IMR-90 (cell line): ENCODE measurements around the gene GABBR2. TPM values are rescaled to one million over a fixed set of nuclear protein-coding genes. Genes with fewer than 3 reads are reported as not detected.
A peak's percentile ranks its signal among the peaks of the same experiment; 100 is the strongest.

Experiments
- ATAC-seq: fragments of 200-7000 bp; cut with Tn5 transposase; 2 replicates; pipeline ENCODE4 v1.9.1; 2020; ENCODE audit warnings: low read depth, mild to moderate bottlenecking, moderate library complexity
- BruUV-seq: library from RNA; stranded (reverse); fragments of 400-500 nt; replicated peaks from 2 replicates; lab custom pipeline; 2021; lab: Mats Ljungman, UMichigan
- CTCF ChIA-PET: fragments of 300-600 bp; formaldehyde crosslinking; extraction: SDS; loops from one replicate; lab custom pipeline; 2021; ENCODE audit warnings: antibody characterized with exemption; lab: Yijun Ruan, JAX
- POLR2A ChIA-PET: fragments of 300-600 bp; sonication (Branson Sonifier 250); formaldehyde crosslinking; loops from one replicate; lab custom pipeline; 2022; ENCODE audit warnings: antibody characterized with exemption; ENCODE audit not compliant: unreplicated experiment; lab: Charles Lee
- DNase-seq: peaks from one replicate; pipeline ENCODE4 v3.0.0; 2013
- H2AFZ ChIP-seq: replicated peaks from 2 replicates; pipeline ENCODE3; 2013; ENCODE audit warnings: low read length, mild to moderate bottlenecking; ENCODE audit not compliant: poor library complexity
- H2AK5ac ChIP-seq: 2 replicates; pipeline ENCODE4 v1.6.1; 2013; ENCODE audit warnings: low read depth, low read length, inconsistent platforms
- H2AK9ac ChIP-seq: replicated peaks from 2 replicates; pipeline ENCODE3; 2013; ENCODE audit warnings: mild to moderate bottlenecking, low read depth, low read length, moderate library complexity; ENCODE audit not compliant: poor library complexity
- H2BK120ac ChIP-seq: 2 replicates; pipeline ENCODE4 v1.6.1; 2013; ENCODE audit warnings: low read depth, low read length, inconsistent platforms
- H2BK15ac ChIP-seq: 3 replicates; pipeline ENCODE4 v1.6.1; 2013; ENCODE audit warnings: low read depth, low read length, inconsistent platforms
- H2BK20ac ChIP-seq: 2 replicates; pipeline ENCODE4 v1.6.1; 2013; ENCODE audit warnings: low read depth, mild to moderate bottlenecking, inconsistent platforms, low read length, moderate library complexity
- H2BK5ac ChIP-seq: 2 replicates; pipeline ENCODE4 v1.6.1; 2013; ENCODE audit warnings: mild to moderate bottlenecking, low read depth, low read length, inconsistent platforms; ENCODE audit not compliant: poor library complexity, severe bottlenecking
- H3K14ac ChIP-seq: replicated peaks from 2 replicates; pipeline ENCODE4 v1.6.1; 2013; ENCODE audit warnings: low read depth, low read length, inconsistent platforms
- H3K18ac ChIP-seq: 2 replicates; pipeline ENCODE4 v1.6.1; 2013; ENCODE audit warnings: low read depth, low read length, control low read depth
- H3K23ac ChIP-seq: 2 replicates; pipeline ENCODE4 v1.6.1; 2013; ENCODE audit warnings: low read depth, low read length, inconsistent platforms
- H3K27ac ChIP-seq: 2 replicates; pipeline ENCODE4 v1.5.1; 2013; ENCODE audit warnings: mild to moderate bottlenecking, control low read depth, low read length; ENCODE audit not compliant: insufficient read depth
- H3K27me3 ChIP-seq: 2 replicates; pipeline ENCODE4 v1.6.1; 2013; ENCODE audit warnings: low read length; ENCODE audit not compliant: control insufficient read depth, insufficient read depth
- H3K36me3 ChIP-seq: 2 replicates; pipeline ENCODE4 v1.6.1; 2013; ENCODE audit warnings: low read length, mixed read lengths; ENCODE audit not compliant: control insufficient read depth, insufficient read depth
- H3K4ac ChIP-seq: 2 replicates; pipeline ENCODE4 v1.6.1; 2013; ENCODE audit warnings: low read depth, low read length, inconsistent platforms
- H3K4me1 ChIP-seq: 2 replicates; pipeline ENCODE4 v1.6.1; 2013; ENCODE audit warnings: low read length, mixed read lengths; ENCODE audit not compliant: control insufficient read depth, insufficient read depth
- H3K4me2 ChIP-seq: 2 replicates; pipeline ENCODE4 v1.6.1; 2013; ENCODE audit warnings: low read depth, mild to moderate bottlenecking, control low read depth, low read length, moderate library complexity
- H3K4me3 ChIP-seq: 2 replicates; pipeline ENCODE4 v1.5.1; 2013; ENCODE audit warnings: low read depth, mild to moderate bottlenecking, control low read depth, low read length, moderate library complexity; ENCODE audit not compliant: insufficient read depth
- H3K56ac ChIP-seq: 2 replicates; pipeline ENCODE4 v1.6.1; 2013; ENCODE audit warnings: low read length, inconsistent platforms; ENCODE audit not compliant: insufficient read depth; ENCODE audit errors: extremely low read depth
- H3K79me1 ChIP-seq, 2 experiments: 2 replicates each; pipeline ENCODE4 v1.6.1; 2013; ENCODE audit warnings: low read length in 2 of 2, inconsistent platforms in 1 of 2, low read depth in 1 of 2
- H3K9ac ChIP-seq: 2 replicates; pipeline ENCODE4 v1.6.1; 2013; ENCODE audit warnings: low read depth, low read length, control low read depth
- H3K9me1 ChIP-seq: 2 replicates; pipeline ENCODE4 v1.6.1; 2013; ENCODE audit warnings: low read length, inconsistent platforms; ENCODE audit not compliant: insufficient read depth
- H3K9me3 ChIP-seq: 2 replicates; pipeline ENCODE4 v1.6.1; 2013; ENCODE audit warnings: low read length; ENCODE audit not compliant: control insufficient read depth, insufficient read depth
- H4K20me1 ChIP-seq: 2 replicates; pipeline ENCODE4 v1.6.1; 2013; ENCODE audit warnings: low read length, inconsistent platforms; ENCODE audit not compliant: insufficient read depth
- H4K5ac ChIP-seq: 2 replicates; pipeline ENCODE4 v1.6.1; 2013; ENCODE audit warnings: mild to moderate bottlenecking, low read depth, low read length, control low read depth
- H4K8ac ChIP-seq, 2 experiments: 2 replicates each; pipeline ENCODE4 v1.6.1; 2013; ENCODE audit warnings: low read depth in 2 of 2, low read length in 2 of 2, control low read depth in 1 of 2, inconsistent platforms in 1 of 2
- H4K91ac ChIP-seq: 2 replicates; pipeline ENCODE4 v1.6.1; 2013; ENCODE audit warnings: low read depth, low read length, inconsistent platforms; ENCODE audit not compliant: insufficient read depth
- CHD1 ChIP-seq: IDR thresholded peaks from 2 replicates; pipeline ENCODE4 v1.6.1; 2012; ENCODE audit warnings: low read depth, low read length, improper control_type of control experiment
- CTCF ChIP-seq: conservative IDR thresholded peaks from 2 replicates; pipeline ENCODE4 v1.5.1; 2012; ENCODE audit warnings: mild to moderate bottlenecking, low read depth, low read length, improper control_type of control experiment
- FOS ChIP-seq: fragments of 150-350 bp; IDR thresholded peaks from 2 replicates; pipeline ENCODE4 v1.6.1; 2016; ENCODE audit warnings: low read depth, low read length
- MAFK ChIP-seq: IDR thresholded peaks from 2 replicates; pipeline ENCODE4 v1.6.1; 2012; ENCODE audit warnings: low read depth, low read length, improper control_type of control experiment
- MAZ ChIP-seq: IDR thresholded peaks from 2 replicates; pipeline ENCODE4 v1.6.1; 2012; ENCODE audit warnings: low read depth, mild to moderate bottlenecking, low read length, improper control_type of control experiment, moderate library complexity, borderline replicate concordance
- MXI1 ChIP-seq: IDR thresholded peaks from 2 replicates; pipeline ENCODE4 v1.6.1; 2012; ENCODE audit warnings: low read depth, mild to moderate bottlenecking, low read length, moderate library complexity, borderline replicate concordance
- NFE2L2 ChIP-seq: fragments of 150-350 bp; IDR thresholded peaks from 2 replicates; pipeline ENCODE4 v1.6.1; 2016; ENCODE audit warnings: low read depth, mild to moderate bottlenecking, low read length
- POLR2A ChIP-seq: IDR thresholded peaks from 2 replicates; pipeline ENCODE4 v1.6.1; 2012; ENCODE audit warnings: mild to moderate bottlenecking, low read depth, low read length
- RAD21 ChIP-seq: IDR thresholded peaks from 2 replicates; pipeline ENCODE4 v1.6.1; 2012; ENCODE audit warnings: low read length, improper control_type of control experiment
- USF2 ChIP-seq: fragments of 150-350 bp; IDR thresholded peaks from 2 replicates; pipeline ENCODE4 v1.6.1; 2017; ENCODE audit warnings: mild to moderate bottlenecking, antibody characterized with exemption, low read length, low read depth
- WGBS, 2 experiments: methylation state at CpG; one replicate each; pipeline versions ENCODE4 v1.1.5 to v1.1.7; 2013; ENCODE audit warnings: missing lambda C conversion rate in 2 of 2; ENCODE audit not compliant: insufficient read length in 1 of 2; ENCODE audit errors: extremely low coverage in 2 of 2; 5-methylcytosine and 5-hydroxymethylcytosine counted together
- dilution Hi-C: fragments of 300-500 bp; cut with HindIII; formaldehyde crosslinking; loops from one replicate; pipeline ENCODE4 v1.14.3; 2018; ENCODE audit warnings: low sequenced_read_pairs; ENCODE audit not compliant: unreplicated experiment
- in situ Hi-C: fragments of 300-500 bp; cut with MboI; formaldehyde crosslinking; loops from 3 replicates; pipeline ENCODE4 v1.14.3; 2019; ENCODE audit warnings: low sequenced_read_pairs, inconsistent platforms, mixed read lengths
- intact Hi-C: fragments of 100-400 bp; cut with micrococcal nuclease; formaldehyde crosslinking; loops from 2 replicates; pipeline ENCODE4 v1.10.0; 2022
- polyA plus RNA-seq, 3 experiments: library from polyadenylated mRNA; depleted of rRNA; stranded (reverse); fragments of >200 nt; gene quantifications; 2 replicates each; pipeline ENCODE4 v1.2.3, GENCODE V29; 2012; ENCODE audit warnings: low replicate concordance in 1 of 3
- total RNA-seq: library from RNA; depleted of rRNA; stranded (reverse); fragments of >200 nt; gene quantifications from 2 replicates; pipeline ENCODE4 v1.2.3, GENCODE V29; 2012

GABBR2 gene
- total and polyA plus RNA-seq, 2 of the 4 experiments (the other 2 are of a cell fraction): 14.2 to 20.3 TPM

- Histone ChIP-seq H3K56ac (no peak overlapping the region), H2AFZ (peak overlapping the region; percentile 3), H2BK15ac (peak overlapping the region; percentile 59; the same call in 2 of the 3 replicates), H4K91ac (peak overlapping the region; percentile 89), H3K36me3 (no peaks in the 10 kb centered on the region), H4K20me1 (no peaks in the 10 kb centered on the region), H3K27ac (peak overlapping the region; percentile 85), H3K4me1 (peaks cover 23% of the 10 kb centered on the region), H3K14ac (peak overlapping the region; percentile 85), H3K9ac (0 out of 2 replicates have a peak overlapping the region, but pooled peaks have one; percentile 12), H3K9me1 (peaks cover 32% of the 10 kb centered on the region), H2BK5ac (peak overlapping the region; percentile 93), H3K27me3 (no peaks in the 10 kb centered on the region), H4K5ac (peak overlapping the region; percentile 86; the same call in 1 of the 2 replicates), H3K4me3 (no peak overlapping the region), H2AK5ac (peak overlapping the region; percentile 90), H3K23ac (peak overlapping the region; percentile 65; the same call in 1 of the 2 replicates), H2BK20ac (peak overlapping the region; percentile 88; the same call in 1 of the 2 replicates), H3K4me2 (no peak overlapping the region), H3K79me1 (peaks cover 19 to 62% of the 10 kb centered on the region in 2 experiments; a peak in 3 of 4 replicates), H2AK9ac (no peak overlapping the region), H4K8ac (peak overlapping the region; percentile 44 to 95; a peak in 3 of 4 replicates), H3K9me3 (no peaks in the 10 kb centered on the region), H3K4ac (peak overlapping the region; percentile 91), H2BK120ac (peak overlapping the region; percentile 90), H3K18ac (peak overlapping the region; percentile 65)
- TF ChIP-seq MAFK: no peak
- TF ChIP-seq NFE2L2: no peak
- no peak for TF ChIP-seq MAZ
- TF ChIP-seq MXI1: no peak
- no peak for TF ChIP-seq FOS
- no peak for TF ChIP-seq RAD21
- no peak for TF ChIP-seq USF2
- TF ChIP-seq CHD1: no peak
- TF ChIP-seq CTCF: no peak
- no peak for TF ChIP-seq POLR2A
- ATAC-seq: no peak
- DNase-seq: no peak
- no TSS peak for BruUV-seq
- no CpG with 5 or more reads among the region's 2 CpGs for WGBS, 2 experiments
- CTCF ChIA-PET: no interaction called here
- dilution Hi-C loops: no loop called here
- intact Hi-C loops: no loop called here
- POLR2A ChIA-PET: no interaction called here
- in situ Hi-C loops: no loop called here
Observed at GRCh38 chr9:98503867-98504266, 204.9 kb downstream of the GABBR2 start.
